HepG2 (cell line): ENCODE results near the gene HMGN4. TPM values are rescaled to one million over a fixed set of nuclear protein-coding genes. Genes with fewer than 3 reads are reported as not detected.

Experiments
- E2F1 ChIP-seq: sonication (generic); formaldehyde crosslinking; IDR thresholded peaks from 2 replicates; pipeline ENCODE4 v1.5.0; 2020; ENCODE audit warnings: missing genetic modification reagents
- KMT2A ChIP-seq: sonication (generic); formaldehyde crosslinking; IDR thresholded peaks from 2 replicates; pipeline ENCODE4 v1.4.0; 2020; ENCODE audit warnings: missing genetic modification reagents
- MBD4 ChIP-seq: IDR thresholded peaks from 2 replicates; pipeline ENCODE4 v1.6.1; 2012; ENCODE audit warnings: low read length, inconsistent platforms, borderline replicate concordance
- MED8 ChIP-seq: sonication (generic); formaldehyde crosslinking; IDR thresholded peaks from 2 replicates; pipeline ENCODE4 v1.8.1; 2023; ENCODE audit warnings: mild to moderate bottlenecking, missing genetic modification reagents; ENCODE audit not compliant: insufficient replicate concordance
- NFE2 ChIP-seq: sonication (generic); formaldehyde crosslinking; IDR thresholded peaks from 2 replicates; pipeline ENCODE4 v1.4.0; 2020; ENCODE audit warnings: missing genetic modification reagents
- NR0B2 ChIP-seq: sonication (generic); formaldehyde crosslinking; IDR thresholded peaks from 2 replicates; pipeline ENCODE4 v1.4.0; 2020; ENCODE audit warnings: mild to moderate bottlenecking, missing genetic modification reagents
- PAF1 ChIP-seq: IDR thresholded peaks from 2 replicates; pipeline ENCODE4 v1.6.1; 2016; ENCODE audit warnings: missing genetic modification reagents, missing compliant biosample characterization
- PLRG1 ChIP-seq: fragments of 450-650 bp; conservative IDR thresholded peaks from 2 replicates; pipeline ENCODE4 v1.6.1; 2016
- RNF2 ChIP-seq: fragments of 450-650 bp; conservative IDR thresholded peaks from 2 replicates; pipeline ENCODE4 v1.6.1; 2016; ENCODE audit warnings: low read depth
- SNAPC4 ChIP-seq: sonication (generic); formaldehyde crosslinking; IDR thresholded peaks from 2 replicates; pipeline ENCODE4 v1.4.0; 2020; ENCODE audit warnings: mild to moderate bottlenecking, missing genetic modification reagents
- TFDP1 ChIP-seq: IDR thresholded peaks from 2 replicates; pipeline ENCODE4 v1.6.1; 2016; ENCODE audit warnings: missing compliant biosample characterization, missing genetic modification reagents, borderline replicate concordance
- ZBTB2 ChIP-seq: sonication (generic); formaldehyde crosslinking; IDR thresholded peaks from 2 replicates; pipeline ENCODE4 v1.8.0; 2022; ENCODE audit warnings: low read depth, missing genetic modification reagents
- ZBTB3 ChIP-seq: sonication (generic); formaldehyde crosslinking; IDR thresholded peaks from 2 replicates; pipeline ENCODE4 v1.4.0; 2020; ENCODE audit warnings: low read depth, mild to moderate bottlenecking, moderate library complexity, missing genetic modification reagents, borderline replicate concordance
- ZNF337 ChIP-seq: sonication (generic); formaldehyde crosslinking; IDR thresholded peaks from 2 replicates; pipeline ENCODE4 v1.5.1; 2020; ENCODE audit warnings: missing genetic modification reagents, low read depth, mild to moderate bottlenecking, borderline replicate concordance
- ZNF432 ChIP-seq: sonication (generic); formaldehyde crosslinking; IDR thresholded peaks from 2 replicates; pipeline ENCODE4 v1.5.0; 2020; ENCODE audit warnings: missing genetic modification reagents, mild to moderate bottlenecking, borderline replicate concordance
- ZNF546 ChIP-seq: sonication (generic); formaldehyde crosslinking; conservative IDR thresholded peaks from 2 replicates; pipeline ENCODE4 v1.8.1; 2023; ENCODE audit warnings: mild to moderate bottlenecking, missing genetic modification reagents
- ZNF552 ChIP-seq: sonication (generic); formaldehyde crosslinking; IDR thresholded peaks from 2 replicates; pipeline ENCODE4 v1.9.0; 2022; ENCODE audit warnings: missing genetic modification reagents, mild to moderate bottlenecking, borderline replicate concordance
- ZNF589 ChIP-seq: sonication (generic); formaldehyde crosslinking; conservative IDR thresholded peaks from 2 replicates; pipeline ENCODE4 v1.8.0; 2022; ENCODE audit warnings: mild to moderate bottlenecking, moderate library complexity, missing genetic modification reagents
- ZSCAN30 ChIP-seq: sonication (generic); formaldehyde crosslinking; IDR thresholded peaks from 2 replicates; pipeline ENCODE4 v1.5.0; 2020; ENCODE audit warnings: mild to moderate bottlenecking, missing genetic modification reagents
- polyA plus RNA-seq, 8 experiments: library from polyadenylated mRNA; depleted of rRNA in 3 of 8; stranded (reverse) in 7 of 8; unstranded in 1 of 8; fragments of >200 nt; fragmentation: Illumina TruSeq in 4 of 8; extraction: Trizol in 4 of 8; gene quantifications; 2 replicates each; pipeline versions ENCODE4 v1.2.1 to v1.2.3, GENCODE V29; 2011 to 2016; ENCODE audit warnings: low read depth in 4 of 8, missing spikeins in 1 of 8, mixed read lengths in 1 of 8; ENCODE audit not compliant: insufficient read depth in 1 of 8
- total RNA-seq, 5 experiments: library from RNA; depleted of rRNA; stranded (reverse); fragments of >200 nt; fragmentation: Illumina TruSeq; extraction: Trizol; gene quantifications; 2 replicates each; pipeline ENCODE4 v1.2.3, GENCODE V29; 2016; ENCODE audit warnings: low read depth in 1 of 5

Gene HMGN4
- total and polyA plus RNA-seq, 2 of the 13 experiments (the other 11 are each of a cell fraction or from before 2014, with no cell fraction given): 39.9 to 52.1 TPM

- TF ChIP-seq NR0B2 (CRISPR knock-in tag) (no peak), PLRG1 (no peak), ZNF432 (CRISPR knock-in tag) (no peak), KMT2A (CRISPR knock-in tag) (peak; percentile 75), ZNF337 (CRISPR knock-in tag) (peak; percentile 68; the same call in 1 of the 2 replicates), RNF2 (no peak), ZNF589 (no peak), SNAPC4 (CRISPR knock-in tag) (peak; percentile 58; the same call in 1 of the 2 replicates), ZNF552 (no peak), ZBTB2 (CRISPR knock-in tag) (no peak), MED8 (CRISPR knock-in tag) (no peak), E2F1 (peak; percentile 20; the same call in 1 of the 2 replicates), NFE2 (peak; percentile 48; the same call in 1 of the 2 replicates), ZBTB3 (no peak), PAF1 (no peak), MBD4 (peak; percentile 56; the same call in 1 of the 2 replicates), ZNF546 (CRISPR knock-in tag) (no peak), ZSCAN30 (0 out of 2 replicates have a peak, but pooled peaks have one; percentile 63), TFDP1 (CRISPR knock-in tag) (peak; percentile 63; the same call in 1 of the 2 replicates)
Observed at GRCh38 chr6:26568601-26569432, 30.7 kb downstream of the HMGN4 start (continued).
